NCI-H748 treated with DMSO at 0.1 percent for 48 hours (cell line): ENCODE measurements around the gene SEMA5A.

Experiments used
- DNase-seq: peaks from one replicate; lab custom pipeline; 2025; lab: John Stamatoyannopoulos, UW

SEMA5A gene

GRCh38 chr5:8993031-8993430 lies 552.8 kb downstream of the SEMA5A start:
- DNase-seq = no peak
